NK-92 treated with Interleukin-12 subunit alpha and Interleukin-12 subunit beta, amount 100 ng/mL, for 24 hours (cell line): ENCODE data around the gene SRSF9.
A peak's percentile ranks its signal among the peaks of the same experiment; 100 is the strongest.
"Not testable (repeated sequence)": the region's sequence is repeated elsewhere in the genome, so short reads cannot be mapped to it uniquely, and the experiment has no call there.

Experiments
- DNase-seq: peaks from one replicate; lab custom pipeline; 2025; lab: John Stamatoyannopoulos, UW

SRSF9 gene, protein sequence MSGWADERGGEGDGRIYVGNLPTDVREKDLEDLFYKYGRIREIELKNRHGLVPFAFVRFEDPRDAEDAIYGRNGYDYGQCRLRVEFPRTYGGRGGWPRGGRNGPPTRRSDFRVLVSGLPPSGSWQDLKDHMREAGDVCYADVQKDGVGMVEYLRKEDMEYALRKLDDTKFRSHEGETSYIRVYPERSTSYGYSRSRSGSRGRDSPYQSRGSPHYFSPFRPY

DNA sequence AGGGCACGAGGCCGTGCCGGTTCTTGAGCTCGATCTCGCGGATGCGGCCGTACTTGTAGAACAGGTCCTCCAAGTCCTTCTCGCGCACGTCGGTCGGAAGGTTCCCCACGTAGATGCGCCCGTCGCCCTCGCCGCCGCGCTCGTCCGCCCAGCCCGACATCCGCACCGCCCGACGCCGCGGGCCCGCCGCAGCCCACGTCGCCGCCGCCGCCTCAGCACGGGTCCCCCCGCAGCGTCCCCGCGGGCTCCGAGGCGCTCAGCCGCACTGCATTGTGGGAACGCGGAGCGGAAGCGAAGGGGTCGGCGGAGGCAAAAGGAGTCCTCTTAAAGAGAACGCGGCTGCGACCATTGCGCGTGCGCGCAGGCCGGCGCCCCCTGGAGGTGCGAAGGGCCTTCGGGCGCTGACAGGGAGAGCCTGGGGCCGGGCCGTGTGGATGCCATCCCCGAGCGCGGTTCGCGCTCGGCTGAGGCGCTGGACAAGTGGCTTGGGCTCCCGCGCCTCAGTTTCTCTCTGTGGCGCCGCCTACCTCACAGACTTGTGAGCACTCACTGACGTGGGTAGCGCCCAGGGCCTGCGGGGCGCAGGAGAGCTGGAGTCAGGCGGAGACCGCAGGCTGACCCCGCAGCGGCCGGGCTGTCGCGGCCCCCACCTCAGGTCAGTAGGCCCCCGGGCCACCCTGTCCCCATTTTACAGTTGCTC is at the start of gene SRSF9:
TSS of gene SRSF9 (minus strand) at position 299 of the 700 bp plus-strand sequence. CDS start at position 160, 139 bp downstream.
- peak; percentile 89 for DNase-seq

DNA sequence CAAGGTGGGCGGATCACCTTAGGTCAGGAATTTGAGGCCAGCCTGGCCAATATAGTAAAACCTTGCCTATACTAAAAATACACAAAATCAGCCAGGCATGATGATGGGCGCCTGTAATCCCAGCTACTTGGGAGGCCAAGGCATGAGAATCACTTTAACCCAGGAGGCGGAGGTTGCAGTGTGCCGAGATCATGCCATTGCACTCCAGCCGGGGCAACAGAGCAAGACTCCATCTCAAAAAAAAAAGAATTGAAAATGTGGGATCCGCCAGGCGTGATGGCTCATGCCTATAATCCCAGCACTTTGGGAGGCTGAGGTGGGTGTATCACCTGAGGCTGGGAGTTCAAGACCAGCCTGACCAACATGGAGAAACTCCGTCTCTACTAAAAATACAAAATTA is 49.8 kb upstream of the SRSF9 start:
- not testable (repeated sequence) for DNase-seq

DNA sequence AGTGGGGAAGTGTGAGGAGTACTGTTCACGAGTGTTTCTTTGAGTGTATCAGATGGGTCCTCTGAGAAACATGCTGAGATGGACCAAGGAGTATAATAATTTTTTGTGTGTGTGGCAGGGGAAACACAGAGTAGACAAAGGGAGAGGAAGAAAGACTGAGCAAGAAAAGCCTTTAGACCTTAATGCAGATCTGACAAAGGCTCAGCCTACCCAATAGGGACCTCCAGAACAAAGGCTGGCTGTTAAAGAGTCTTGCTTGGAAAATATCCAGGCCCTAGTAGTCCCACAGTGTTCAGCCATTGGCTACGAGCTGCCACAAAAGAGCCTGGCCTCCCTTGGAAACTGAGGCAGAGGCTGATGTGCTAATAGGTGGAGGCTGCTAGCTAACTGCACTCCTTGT is 45.9 kb upstream of the SRSF9 start:
- no peak for DNase-seq

DNA sequence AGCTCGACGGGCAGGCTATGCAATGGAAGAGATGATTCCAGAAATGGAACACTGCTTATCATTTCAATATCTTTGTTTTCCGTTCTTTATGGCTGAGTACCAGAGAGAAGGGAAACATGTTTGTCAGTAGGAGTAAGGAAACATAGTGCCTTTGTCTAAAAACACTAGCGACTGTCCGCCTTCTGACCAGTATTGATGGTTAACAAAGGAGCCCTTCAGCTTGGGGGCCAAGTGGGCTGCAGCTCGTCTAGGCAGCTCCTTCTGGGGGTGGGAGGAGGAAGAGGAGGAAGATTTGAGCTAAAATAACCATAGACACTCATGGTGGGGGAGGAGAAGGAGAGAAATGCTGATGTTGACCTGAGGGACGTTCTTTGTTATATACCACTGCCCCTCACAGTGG is 44.5 kb upstream of the SRSF9 start:
- DNase-seq = no peak

DNA sequence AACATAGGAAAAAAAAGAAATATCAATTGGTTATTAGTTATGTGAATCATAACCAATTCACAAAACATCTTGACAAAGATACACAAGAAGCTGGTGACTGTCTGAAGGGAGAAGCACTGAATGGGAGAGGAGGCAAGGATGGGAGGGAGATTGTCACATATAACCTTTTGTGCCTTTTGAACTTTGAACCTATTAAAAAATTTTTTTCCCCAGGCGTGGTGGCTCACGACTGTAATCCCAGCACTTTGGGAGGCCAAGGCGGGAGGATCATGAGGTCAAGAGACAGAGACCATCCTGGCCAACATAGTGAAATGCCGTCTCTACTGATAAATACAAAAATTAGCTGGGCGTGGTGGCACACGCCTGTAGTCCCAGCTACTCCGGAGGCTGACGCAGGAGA is 39.0 kb upstream of the SRSF9 start:
- no peak for DNase-seq

DNA sequence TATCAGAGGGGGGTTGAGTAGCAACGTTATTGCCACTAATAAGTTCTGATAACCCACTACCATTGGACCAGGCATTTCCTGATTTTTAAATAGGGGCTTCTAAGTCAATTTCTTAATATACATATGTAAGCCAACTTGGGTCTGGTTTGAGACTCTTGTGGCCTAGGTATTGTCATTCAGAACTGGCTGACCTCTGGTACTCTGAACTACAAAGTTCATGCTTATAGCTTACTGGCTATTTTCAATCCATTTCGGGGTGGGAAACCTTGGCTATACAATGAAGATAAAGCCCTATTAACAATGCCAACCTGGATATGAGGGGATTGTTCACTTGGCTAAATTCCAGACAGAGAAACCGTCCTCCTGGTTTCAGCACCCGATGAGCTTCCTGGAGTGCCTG is 35.0 kb upstream of the SRSF9 start:
- DNase-seq = no peak

DNA sequence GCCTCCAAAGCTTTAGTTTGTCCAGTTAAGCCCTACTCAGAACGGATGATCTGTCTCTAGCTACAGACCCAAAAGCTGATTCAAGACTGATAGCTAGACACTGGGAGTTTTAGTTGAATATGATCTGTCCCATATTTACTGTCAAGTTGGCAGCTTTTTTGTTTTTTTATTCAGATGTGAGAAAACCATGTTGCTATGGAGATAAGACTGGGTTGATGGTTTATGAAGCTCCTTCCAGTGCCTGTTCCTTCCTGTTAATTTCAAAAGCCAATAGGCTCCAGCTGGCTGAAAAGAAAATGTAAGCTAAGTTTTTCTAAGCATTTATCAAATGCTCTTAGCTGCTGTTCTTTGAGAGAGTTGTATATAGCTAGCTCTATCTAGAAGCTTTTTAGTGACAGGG is 31.0 kb upstream of the SRSF9 start:
- DNase-seq = no peak

DNA sequence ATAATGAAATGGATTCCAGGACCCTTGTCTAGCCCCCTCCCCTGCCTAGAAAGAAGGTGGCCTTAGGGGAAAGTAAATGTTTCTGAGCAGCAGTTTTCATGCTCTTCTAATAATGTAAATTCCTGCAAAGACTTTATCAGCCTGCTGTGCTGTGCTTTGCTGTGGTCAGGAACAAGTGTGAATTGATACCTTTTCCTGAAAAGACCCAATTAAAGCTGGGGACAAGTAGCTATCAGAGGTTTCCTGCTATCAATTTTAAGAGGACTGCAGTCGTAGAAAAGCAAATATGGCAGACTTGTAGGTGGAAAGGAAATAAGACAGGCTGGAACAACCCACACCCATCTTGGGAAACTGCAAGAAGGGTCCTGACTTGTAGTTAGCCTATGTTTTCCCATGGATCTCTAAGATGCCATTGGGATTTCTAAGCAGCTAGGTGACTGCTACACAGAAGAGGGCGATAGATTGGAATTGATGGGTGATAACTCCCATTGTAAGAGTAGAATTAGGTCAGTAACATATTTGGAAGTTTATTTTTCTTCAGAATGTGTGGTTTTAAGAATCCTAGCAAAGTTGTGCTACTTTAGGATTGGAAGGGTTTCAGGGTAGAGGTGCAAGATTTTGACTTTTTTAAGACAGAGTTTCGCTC is 29.4 kb upstream of the SRSF9 start:
- no peak for DNase-seq

DNA sequence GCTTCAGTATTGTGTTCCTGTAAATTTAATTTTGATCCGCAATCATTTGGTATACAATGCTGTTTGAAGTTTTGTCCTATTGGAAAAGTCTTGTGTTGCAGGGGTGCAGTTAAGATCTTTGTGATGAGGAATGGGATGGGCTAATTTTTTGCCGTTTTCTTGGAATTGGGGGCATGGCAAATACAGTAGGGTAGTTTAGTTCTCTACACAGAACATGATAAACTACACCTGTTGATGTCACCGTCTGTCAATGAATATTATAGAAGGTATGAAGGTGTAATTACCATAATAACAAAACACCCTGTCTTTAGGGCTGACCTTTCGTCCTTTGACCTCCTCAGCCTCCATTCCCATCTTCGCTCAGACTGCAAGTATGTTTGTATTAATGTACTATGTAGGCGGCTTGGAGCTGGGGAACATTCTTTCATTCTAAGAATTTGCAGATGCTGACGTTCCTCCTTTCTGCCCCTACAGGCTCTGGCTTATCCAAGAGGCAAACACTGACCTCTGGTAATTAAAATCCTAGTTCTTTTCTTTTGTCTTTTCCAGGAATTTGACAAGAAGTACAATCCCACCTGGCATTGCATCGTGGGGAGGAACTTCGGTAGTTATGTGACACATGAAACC is 28.1 kb upstream of the SRSF9 start:
- no peak for DNase-seq

DNA sequence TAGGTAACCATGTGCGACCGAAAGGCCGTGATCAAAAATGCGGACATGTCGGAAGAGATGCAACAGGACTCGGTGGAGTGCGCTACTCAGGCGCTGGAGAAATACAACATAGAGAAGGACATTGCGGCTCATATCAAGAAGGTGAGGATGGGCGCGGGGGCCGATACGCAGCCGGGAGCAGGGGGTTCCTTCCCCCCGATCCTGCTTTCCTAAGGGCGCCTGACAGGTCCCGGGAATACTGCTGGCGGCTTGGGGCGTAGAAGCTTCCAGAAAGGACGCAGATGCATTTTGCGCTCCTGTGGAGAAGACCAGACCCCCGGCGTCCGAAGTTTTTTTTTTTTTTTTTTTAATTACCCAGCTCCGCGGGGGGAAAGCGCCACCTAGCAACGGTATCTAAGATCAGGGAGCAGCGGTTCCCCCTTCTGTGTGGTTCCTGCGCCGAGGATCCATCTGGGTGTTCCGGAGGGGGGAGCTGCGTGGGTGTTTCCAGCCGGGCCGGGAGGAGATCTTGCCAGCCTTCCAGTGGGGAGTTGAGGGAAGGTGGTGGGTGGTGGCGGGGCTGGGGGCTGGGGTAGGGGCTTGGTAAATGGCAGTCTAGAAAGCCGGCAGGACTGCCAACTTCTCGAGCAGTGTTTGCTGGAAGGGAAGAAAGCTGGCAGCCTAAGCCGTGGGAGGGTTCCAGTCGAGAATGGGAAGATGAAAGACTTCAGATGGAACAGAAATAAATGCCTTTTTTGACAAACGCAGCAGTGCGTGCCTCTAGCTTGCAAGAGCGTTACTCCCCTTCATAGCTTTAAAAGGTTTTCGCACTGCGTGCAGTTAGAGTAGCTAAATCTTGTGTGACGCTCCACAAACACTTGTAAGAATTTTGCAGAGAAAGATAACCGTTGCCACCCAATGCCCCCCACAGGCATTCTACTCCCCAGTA is 27.1 kb upstream of the SRSF9 start:
- peak; percentile 20 for DNase-seq

DNA sequence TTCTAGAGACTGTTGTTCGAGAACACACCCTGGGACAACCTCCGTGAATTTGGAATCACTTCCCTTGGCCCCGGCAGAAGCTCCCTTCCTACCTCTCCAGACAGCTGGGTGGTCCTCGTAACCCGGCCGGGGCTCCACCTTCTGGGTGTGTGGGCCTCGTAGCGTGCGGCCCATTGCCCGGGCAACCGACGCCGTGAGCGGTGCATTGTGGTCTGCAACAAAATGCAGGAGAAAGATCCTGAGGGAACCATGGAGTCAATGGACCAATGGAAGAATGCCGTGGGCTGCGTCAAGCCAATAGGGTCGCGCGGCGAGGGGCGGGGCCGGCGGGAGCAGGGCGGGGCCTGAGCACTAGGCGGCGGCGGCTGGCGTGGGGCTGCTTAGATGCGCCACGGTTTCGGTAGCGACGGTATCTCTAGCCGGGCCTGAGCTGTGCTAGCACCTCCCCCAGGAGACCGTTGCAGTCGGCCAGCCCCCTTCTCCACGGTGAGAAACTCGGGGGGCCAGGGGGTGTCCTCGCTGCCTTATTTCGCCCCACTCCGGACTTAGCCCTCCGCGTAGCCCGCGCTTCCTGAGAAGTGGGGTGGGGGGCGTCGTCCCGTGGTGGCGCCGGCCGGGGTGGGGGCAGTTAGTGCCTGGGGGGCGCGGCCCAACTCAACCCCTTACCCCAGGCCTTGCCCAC is 26.3 kb upstream of the SRSF9 start, which contains the start of gene DYNLL1:
TSS of gene DYNLL1 (plus strand) at position 383 of the 682 bp plus-strand sequence. CDS start 309 bp downstream, outside the sequence.
- peak; percentile 89 for DNase-seq

DNA sequence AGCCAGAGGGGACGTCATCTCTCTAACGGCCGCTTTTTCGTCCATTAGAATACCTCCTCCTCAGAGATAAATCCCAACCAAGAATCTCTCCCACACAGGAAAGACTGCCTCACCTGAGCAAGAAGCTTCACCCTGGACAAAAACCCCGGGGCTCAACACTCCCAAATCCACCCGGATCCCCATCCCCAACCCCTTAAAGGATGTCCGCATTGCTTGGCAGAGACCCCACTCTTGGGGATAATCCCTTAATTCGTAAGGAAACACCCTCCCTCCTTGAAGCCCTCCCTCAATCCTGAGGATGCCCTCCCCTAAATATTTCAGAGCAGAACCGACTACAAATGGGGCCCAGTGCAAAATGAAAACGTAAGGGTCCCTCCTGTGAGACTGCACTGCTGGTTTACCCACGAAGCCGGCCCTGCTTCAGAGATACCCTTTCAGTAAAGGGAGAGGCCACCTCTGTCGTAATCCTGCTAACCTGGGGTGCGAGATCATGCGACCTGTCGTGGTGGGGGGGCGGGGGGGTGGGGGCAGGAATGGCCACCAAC is 25.7 kb upstream of the SRSF9 start:
- no peak for DNase-seq

DNA sequence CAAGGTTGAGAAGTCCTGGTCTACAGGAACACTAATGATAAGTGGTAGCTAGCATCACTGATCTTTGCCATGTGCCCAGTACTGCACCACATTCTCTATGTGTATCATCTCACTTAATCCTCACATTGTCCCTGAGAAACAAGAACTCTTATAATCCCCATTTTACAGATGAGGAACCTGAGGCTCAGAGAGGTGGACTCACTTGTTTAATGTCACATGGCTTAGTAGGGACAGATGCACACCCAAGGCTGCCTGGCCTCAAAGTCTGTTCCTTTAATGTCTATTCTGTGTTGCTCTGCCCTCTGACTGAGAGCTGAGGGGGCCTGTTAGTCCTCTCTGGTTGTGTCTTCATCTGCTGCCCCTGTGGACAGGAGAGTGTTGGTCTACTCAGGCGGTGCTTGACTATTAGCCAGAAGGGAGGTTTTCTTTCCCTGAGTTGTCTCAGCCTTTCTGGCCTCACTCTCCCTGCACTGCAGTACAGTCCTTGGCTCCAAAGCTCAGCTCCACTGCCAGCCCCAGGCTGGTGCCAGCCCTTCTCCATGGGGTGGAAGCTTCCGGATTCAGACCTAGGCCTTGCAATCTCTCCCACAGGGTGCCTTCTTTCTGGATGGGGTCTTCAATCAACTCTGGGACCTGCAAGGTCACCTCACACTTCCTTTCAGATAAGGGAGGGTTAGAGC is 21.4 kb upstream of the SRSF9 start:
- DNase-seq = no peak

DNA sequence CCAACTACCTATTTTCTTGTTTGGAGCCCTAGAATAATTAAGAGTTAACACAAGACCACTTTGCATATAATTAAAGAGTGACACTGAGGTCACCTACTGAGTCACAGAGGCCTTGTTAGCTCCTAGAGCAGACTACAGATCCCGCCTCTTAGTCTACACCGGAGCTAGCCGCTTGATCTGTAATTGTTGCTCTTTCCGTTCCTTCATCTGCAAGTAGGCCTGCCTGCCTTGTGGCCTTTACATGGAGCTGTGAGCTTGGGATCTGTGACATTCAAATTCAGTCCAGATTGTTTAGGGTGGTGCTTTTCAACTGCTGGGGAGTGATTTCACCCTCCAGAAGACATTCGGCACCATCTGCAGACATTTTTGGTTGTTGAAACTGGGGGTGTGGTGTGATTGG is 20.8 kb upstream of the SRSF9 start:
- DNase-seq = no peak

DNA sequence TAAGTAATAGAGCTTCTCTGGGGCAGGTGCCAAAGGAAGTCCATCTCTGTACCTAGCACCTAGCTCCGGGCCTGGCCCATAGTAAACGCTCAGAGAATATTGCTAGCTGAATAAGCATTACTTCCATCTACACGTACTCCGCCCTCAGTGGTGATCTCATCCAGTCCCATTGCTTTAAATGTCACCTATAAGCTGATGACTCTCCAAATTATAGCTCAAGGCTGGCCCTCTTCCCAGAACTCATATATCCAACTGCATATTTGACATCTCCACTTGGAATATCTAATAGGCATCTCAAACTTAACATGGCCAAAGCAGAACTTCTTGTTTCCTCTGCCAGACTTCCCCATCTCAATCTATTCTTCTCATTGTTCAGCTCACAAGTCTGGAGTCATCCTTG is 19.5 kb upstream of the SRSF9 start:
- no peak for DNase-seq

DNA sequence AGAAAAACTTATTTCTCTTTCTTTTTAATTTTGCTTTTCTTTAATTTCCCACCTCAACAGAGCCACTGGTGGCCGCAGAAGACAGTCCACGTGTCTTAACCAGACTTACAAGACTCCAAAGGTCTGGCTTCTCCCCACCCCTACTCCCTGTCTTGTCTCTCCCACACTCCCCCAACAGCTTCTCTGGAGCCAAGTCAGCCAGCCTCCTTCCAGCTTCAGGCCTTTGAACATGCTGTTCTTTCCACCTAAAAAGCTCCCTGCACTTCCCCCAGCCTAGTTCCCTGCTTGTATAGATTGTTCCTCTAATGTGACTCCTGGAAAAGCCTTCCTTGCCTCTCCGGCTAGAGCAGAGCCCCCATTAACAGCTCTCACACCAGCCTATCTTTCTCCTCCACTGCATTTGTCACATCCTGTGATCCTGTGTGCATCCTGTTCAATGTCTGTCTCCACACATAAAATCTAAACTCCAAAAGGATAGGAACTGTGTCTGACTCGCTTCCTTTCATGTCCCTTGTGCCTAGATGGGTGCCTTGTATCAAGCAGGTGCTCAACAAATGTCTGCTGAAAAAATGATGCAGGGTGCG is 18.6 kb upstream of the SRSF9 start:
- DNase-seq = no peak

DNA sequence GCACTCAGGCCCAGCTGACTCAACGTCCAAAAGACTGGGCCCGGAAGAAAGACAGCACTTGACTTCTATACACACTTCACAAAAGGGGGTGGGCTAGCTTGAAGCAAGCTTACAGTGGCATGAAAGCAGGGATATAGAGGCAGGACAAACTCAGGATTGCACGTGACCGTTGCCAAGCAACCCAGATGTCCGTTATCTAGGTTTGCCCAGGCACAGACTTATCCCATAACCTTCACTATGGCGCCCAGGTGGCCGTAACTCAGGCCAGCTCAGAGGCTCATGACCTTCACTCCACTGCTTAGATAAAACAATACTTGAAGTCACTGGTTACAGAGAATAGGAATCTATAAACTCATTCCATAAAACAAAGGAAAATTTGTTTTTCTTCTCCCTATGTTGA is 18.0 kb upstream of the SRSF9 start:
- DNase-seq = not testable (repeated sequence)

DNA sequence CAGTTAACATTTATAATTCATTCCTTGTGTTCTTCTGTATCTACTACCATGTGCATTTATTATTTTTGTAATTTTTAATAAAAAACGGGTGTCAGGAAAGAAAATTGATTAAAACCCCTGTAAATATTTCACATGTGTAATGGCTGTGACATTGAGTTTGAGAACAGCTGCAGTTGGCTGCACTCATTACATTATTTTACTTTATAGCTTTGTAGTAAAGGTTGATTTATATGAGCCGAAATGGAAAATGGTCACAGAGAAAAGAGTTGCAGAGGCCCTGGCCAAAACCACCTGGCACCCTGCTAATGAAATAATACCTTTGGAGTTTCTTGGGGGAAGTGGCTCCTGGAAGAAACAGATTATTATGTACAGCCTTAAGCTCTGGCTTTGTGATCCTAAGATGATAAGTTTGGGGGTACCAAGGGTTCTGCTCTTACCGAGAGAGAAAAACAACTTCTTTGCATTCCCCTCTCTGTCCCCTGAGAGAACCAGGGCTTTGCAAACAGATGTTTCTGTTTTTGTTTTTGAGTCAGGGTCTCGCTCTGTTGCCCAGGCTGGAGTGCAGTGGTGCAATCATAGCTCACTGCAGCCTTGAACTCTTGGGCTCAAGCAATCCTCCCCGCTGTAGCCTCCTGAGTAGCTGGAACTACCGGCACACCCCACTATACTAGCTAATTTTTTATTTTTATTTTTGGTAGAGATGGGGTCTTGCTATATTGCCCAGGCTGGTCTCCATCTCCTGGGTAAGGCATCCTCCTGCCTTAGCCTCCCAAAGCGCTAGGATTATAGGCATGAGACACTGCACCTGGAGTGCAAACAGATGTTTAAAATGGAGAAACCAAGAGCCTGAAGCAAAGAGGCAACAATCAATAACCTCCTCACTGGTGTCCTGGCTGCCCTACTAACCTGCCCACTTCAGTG is 16.7 kb upstream of the SRSF9 start:
- no peak for DNase-seq

DNA sequence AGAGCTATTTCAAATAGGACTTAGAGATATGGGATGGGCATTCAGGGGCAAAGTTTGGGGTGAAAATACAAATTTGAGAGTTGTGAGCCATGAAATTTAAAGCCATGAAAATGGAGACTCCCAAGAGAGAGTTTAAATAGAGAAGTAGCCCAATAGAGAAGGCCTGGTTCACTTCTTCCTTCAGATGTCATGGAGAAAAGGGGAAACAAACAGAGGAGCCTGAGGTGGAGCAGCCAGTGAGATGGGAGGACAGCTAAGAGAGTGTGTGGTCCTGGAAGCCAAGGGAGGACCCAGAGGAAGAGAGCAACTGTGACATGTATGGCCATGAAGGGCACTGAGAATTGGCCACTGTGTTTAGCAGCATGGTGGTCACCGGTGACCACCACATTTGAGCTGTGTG is 14.1 kb upstream of the SRSF9 start:
- no peak for DNase-seq
